ENCODE measurements around the gene PCMT1. TPM values are rescaled to one million over a fixed set of nuclear protein-coding genes. Genes with fewer than 3 reads are reported as not detected.
"Not testable (repeated sequence)": the region's sequence is repeated elsewhere in the genome, so short reads cannot be mapped to it uniquely, and the experiment has no call there.

The PCMT1 gene
- polyA plus RNA-seq, 1 donor, result 78.3 TPM

- Histone ChIP-seq H3K36me3 (ENCODE audit: control insufficient read depth, insufficient read depth, low read length) (peaks cover 17% of the 10 kb centered on the region), H3K27me3 (ENCODE audit: control insufficient read depth, insufficient read depth, low read length) (no peaks in the 10 kb centered on the region), H3K4me1 (ENCODE audit: control insufficient read depth, insufficient read depth, low read length) (peaks cover 7% of the 10 kb centered on the region), H3K4me3 (ENCODE audit: low read length) (peak within 1 kb of the TSS; percentile 60), H3K9me3 (ENCODE audit: control insufficient read depth, low read depth, low read length) (no peaks in the 10 kb centered on the region), H3K27ac (ENCODE audit: low read length) (peak within 1 kb of the TSS; percentile 45)
- 100% methylated on average over 1 of the region's 41 CpGs for WGBS (ENCODE audit: insufficient coverage, low lambda C conversion rate)
- DNase-seq, result peak; percentile 90 to 95
These were observed 3.2 kb upstream of the PCMT1 start, which contains the start of gene NUP43 for GRCh38 chr6:149746147-149746946. Gene NUP43, minus strand, starts transcription at chr6:149746529. Its CDS starts 34 bp downstream, at chr6:149746495.

DNA sequence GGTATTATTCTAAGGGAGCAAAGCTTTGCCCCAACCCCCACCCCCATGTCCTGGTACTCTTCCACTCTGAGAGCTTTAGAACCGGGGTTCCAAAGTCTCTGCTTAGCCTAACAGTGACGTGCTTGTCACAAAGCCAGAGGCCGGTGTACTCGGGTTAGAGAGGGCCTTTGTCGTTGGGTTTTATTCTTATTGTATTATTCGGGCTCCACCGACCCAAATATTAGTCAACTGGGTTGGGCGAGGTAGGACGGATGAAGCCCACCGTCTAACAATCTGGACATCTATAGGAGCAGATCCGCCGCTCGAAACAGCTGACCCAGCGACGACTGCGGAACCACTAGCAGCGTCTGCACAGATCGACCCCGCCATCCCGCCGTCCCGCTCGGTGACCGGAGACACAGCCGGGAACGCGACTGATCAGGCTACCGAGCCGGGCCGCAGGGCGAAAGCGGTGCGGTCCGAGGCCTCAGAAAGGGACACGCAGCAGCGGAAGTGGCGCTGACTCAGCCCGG, 403 bp upstream of the PCMT1 start:
- not testable (repeated sequence) for H3K9me3 ChIP-seq (ENCODE audit: control insufficient read depth, low read depth, low read length); H3K4me1 ChIP-seq (ENCODE audit: control insufficient read depth, insufficient read depth, low read length); H3K27me3 ChIP-seq (ENCODE audit: control insufficient read depth, insufficient read depth, low read length); H3K36me3 ChIP-seq (ENCODE audit: control insufficient read depth, insufficient read depth, low read length); DNase-seq
- no CpG with 5 or more reads among the region's 38 CpGs for WGBS (ENCODE audit: insufficient coverage, low lambda C conversion rate)
- Histone ChIP-seq H3K27ac (ENCODE audit: low read length) (peak overlapping the region; percentile 91), H3K4me3 (ENCODE audit: low read length) (peak overlapping the region; percentile 61)

- DNase-seq, result peak; percentile 51 to 75
- Histone ChIP-seq H3K4me1 (ENCODE audit: control insufficient read depth, insufficient read depth, low read length) (peaks cover 7% of the 10 kb centered on the region), H3K27ac (ENCODE audit: low read length) (peak overlapping the region; percentile 97), H3K36me3 (ENCODE audit: control insufficient read depth, insufficient read depth, low read length) (no peaks in the 10 kb centered on the region), H3K4me3 (ENCODE audit: low read length) (peak overlapping the region; percentile 95), H3K27me3 (ENCODE audit: control insufficient read depth, insufficient read depth, low read length) (no peaks in the 10 kb centered on the region), H3K9me3 (ENCODE audit: control insufficient read depth, low read depth, low read length) (no peaks in the 10 kb centered on the region)
- no CpG with 5 or more reads among the region's 25 CpGs for WGBS (ENCODE audit: insufficient coverage, low lambda C conversion rate)
These were observed 632 bp downstream of the PCMT1 start for GRCh38 chr6:149750136-149750609.

DNA sequence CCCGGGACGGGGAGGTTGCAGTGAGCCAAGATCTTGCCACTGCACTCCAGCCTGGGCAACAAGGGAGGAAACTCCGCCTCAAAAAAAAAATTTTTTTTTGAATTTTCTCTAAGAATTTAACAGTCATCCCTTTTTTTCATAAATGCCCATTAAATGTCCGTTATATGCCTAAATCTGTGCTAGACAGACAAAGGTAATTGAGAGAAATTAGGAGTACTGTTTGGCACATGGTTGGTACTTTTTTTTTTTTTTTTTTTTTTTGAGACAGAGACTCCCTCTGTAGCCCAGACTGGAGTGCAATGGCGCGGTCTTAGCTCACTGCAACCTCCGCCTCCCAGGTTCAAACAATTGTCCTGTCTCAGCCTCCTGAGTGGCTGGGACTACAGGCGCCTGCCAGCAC, 1.7 kb downstream of the PCMT1 start:
- Histone ChIP-seq H3K4me3 (ENCODE audit: low read length) (no peak overlapping the region), H3K36me3 (ENCODE audit: control insufficient read depth, insufficient read depth, low read length) (no peaks in the 10 kb centered on the region), H3K4me1 (ENCODE audit: control insufficient read depth, insufficient read depth, low read length) (peaks cover 12% of the 10 kb centered on the region)

DNA sequence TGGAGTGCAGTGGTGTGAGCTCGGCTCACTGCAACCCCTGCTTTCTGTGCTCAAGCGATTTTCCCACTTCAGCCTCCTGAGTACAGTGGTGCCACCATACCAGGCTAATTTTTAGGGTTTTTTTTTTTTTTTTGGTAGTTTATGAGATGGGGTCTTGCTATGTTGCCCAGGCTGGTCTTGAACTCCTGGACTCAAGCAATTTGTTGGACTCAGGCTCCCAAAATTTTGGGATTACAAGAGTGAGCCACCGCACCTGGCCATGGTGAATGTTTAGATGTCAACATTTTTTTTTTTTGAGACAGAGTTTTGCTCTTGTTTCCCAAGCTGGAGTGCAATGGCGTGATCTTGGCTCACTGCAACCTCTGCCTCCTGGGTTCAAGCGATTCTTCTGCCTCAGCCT, 2.4 kb downstream of the PCMT1 start:
- DNase-seq; H3K27ac ChIP-seq (ENCODE audit: low read length); H3K9me3 ChIP-seq (ENCODE audit: control insufficient read depth, low read depth, low read length); H3K27me3 ChIP-seq (ENCODE audit: control insufficient read depth, insufficient read depth, low read length); H3K36me3 ChIP-seq (ENCODE audit: control insufficient read depth, insufficient read depth, low read length); H3K4me3 ChIP-seq (ENCODE audit: low read length): not testable (repeated sequence)
- no CpG with 5 or more reads among the region's 5 CpGs for WGBS (ENCODE audit: insufficient coverage, low lambda C conversion rate)
- peaks cover 12% of the 10 kb centered on the region for H3K4me1 ChIP-seq (ENCODE audit: control insufficient read depth, insufficient read depth, low read length)

More for the DNA sequence above, 1.7 kb downstream of the PCMT1 start:
- WGBS (ENCODE audit: insufficient coverage, low lambda C conversion rate), result 83% methylated on average over 2 of the region's 8 CpGs
- Histone ChIP-seq H3K27ac (ENCODE audit: low read length) (no peak overlapping the region), H3K27me3 (ENCODE audit: control insufficient read depth, insufficient read depth, low read length) (no peaks in the 10 kb centered on the region), H3K9me3 (ENCODE audit: control insufficient read depth, low read depth, low read length) (no peaks in the 10 kb centered on the region)
- DNase-seq, result no peak

- no peaks in the 10 kb centered on the region for H3K36me3 ChIP-seq (ENCODE audit: control insufficient read depth, insufficient read depth, low read length)
- no peaks in the 10 kb centered on the region for H3K27me3 ChIP-seq (ENCODE audit: control insufficient read depth, insufficient read depth, low read length)
- no peak overlapping the region for H3K4me3 ChIP-seq (ENCODE audit: low read length)
- H3K4me1 ChIP-seq (ENCODE audit: control insufficient read depth, insufficient read depth, low read length), result peaks cover 12% of the 10 kb centered on the region
- WGBS (ENCODE audit: insufficient coverage, low lambda C conversion rate), result no CpG with 5 or more reads among the region's 4 CpGs
- no peak for DNase-seq
- no peaks in the 10 kb centered on the region for H3K9me3 ChIP-seq (ENCODE audit: control insufficient read depth, low read depth, low read length)
- no peak overlapping the region for H3K27ac ChIP-seq (ENCODE audit: low read length)
These were observed 3.2 kb downstream of the PCMT1 start for GRCh38 chr6:149752600-149753373.

DNA sequence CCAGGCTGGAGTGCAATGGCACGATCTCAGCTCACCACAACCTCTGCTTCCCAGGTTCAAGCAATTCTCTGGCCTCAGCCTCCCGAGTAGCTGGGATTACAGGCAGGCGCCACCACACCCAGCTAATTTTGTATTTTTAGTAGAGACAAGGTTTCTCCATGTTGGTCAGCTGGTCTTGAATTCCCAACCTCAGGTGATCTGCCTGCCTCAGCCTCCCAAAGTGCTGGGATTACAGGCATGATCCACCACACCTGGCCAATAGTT, 3.8 kb downstream of the PCMT1 start:
- not testable (repeated sequence) for H3K27me3 ChIP-seq (ENCODE audit: control insufficient read depth, insufficient read depth, low read length); H3K36me3 ChIP-seq (ENCODE audit: control insufficient read depth, insufficient read depth, low read length); H3K9me3 ChIP-seq (ENCODE audit: control insufficient read depth, low read depth, low read length); DNase-seq; H3K27ac ChIP-seq (ENCODE audit: low read length); H3K4me3 ChIP-seq (ENCODE audit: low read length)
- H3K4me1 ChIP-seq (ENCODE audit: control insufficient read depth, insufficient read depth, low read length), result peaks cover 12% of the 10 kb centered on the region
- WGBS (ENCODE audit: insufficient coverage, low lambda C conversion rate), result no CpG with 5 or more reads among the region's 3 CpGs

DNA sequence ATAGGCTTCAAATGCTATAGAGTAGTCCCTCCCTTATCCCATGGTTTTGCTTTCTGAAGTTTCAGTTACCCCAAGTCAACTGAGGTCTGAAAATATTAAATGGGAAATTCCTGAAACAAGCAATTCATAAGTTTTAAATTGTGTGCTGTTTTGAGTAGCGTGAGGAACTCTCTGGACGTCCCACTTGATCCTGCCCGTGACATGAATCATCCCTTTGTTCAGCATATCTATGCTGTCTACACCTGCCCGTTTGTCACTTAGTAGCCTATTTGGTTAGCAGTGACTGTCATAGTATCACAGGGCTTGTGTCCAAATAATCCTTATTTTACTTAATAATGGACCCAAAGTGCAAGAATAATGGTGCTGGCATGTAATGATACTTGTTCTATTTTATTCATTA, 5.0 kb downstream of the PCMT1 start:
- H3K4me3 ChIP-seq (ENCODE audit: low read length), result no peak overlapping the region
- DNase-seq, result no peak
- H3K27me3 ChIP-seq (ENCODE audit: control insufficient read depth, insufficient read depth, low read length), result no peaks in the 10 kb centered on the region
- peaks cover 9% of the 10 kb centered on the region for H3K4me1 ChIP-seq (ENCODE audit: control insufficient read depth, insufficient read depth, low read length)
- no peaks in the 10 kb centered on the region for H3K9me3 ChIP-seq (ENCODE audit: control insufficient read depth, low read depth, low read length)
- H3K36me3 ChIP-seq (ENCODE audit: control insufficient read depth, insufficient read depth, low read length), result no peaks in the 10 kb centered on the region
- H3K27ac ChIP-seq (ENCODE audit: low read length), result no peak overlapping the region
- no CpG with 5 or more reads among the region's 4 CpGs for WGBS (ENCODE audit: insufficient coverage, low lambda C conversion rate)

GRCh38 chr6:149755300-149756260, 6.0 kb downstream of the PCMT1 start:
- H3K4me1 ChIP-seq (ENCODE audit: control insufficient read depth, insufficient read depth, low read length), result peaks cover 9% of the 10 kb centered on the region
- no peaks in the 10 kb centered on the region for H3K27me3 ChIP-seq (ENCODE audit: control insufficient read depth, insufficient read depth, low read length)
- H3K9me3 ChIP-seq (ENCODE audit: control insufficient read depth, low read depth, low read length), result no peaks in the 10 kb centered on the region
- 100% methylated on average over 1 of the region's 9 CpGs for WGBS (ENCODE audit: insufficient coverage, low lambda C conversion rate)
- H3K36me3 ChIP-seq (ENCODE audit: control insufficient read depth, insufficient read depth, low read length), result peaks cover 3% of the 10 kb centered on the region
- H3K4me3 ChIP-seq (ENCODE audit: low read length), result no peak overlapping the region
- H3K27ac ChIP-seq (ENCODE audit: low read length), result peak overlapping the region; percentile 52
- DNase-seq, result peak; percentile 54 to 80

- Histone ChIP-seq H3K4me1 (ENCODE audit: control insufficient read depth, insufficient read depth, low read length) (peaks cover 5% of the 10 kb centered on the region), H3K27me3 (ENCODE audit: control insufficient read depth, insufficient read depth, low read length) (no peaks in the 10 kb centered on the region), H3K4me3 (ENCODE audit: low read length) (no peak overlapping the region), H3K9me3 (ENCODE audit: control insufficient read depth, low read depth, low read length) (no peaks in the 10 kb centered on the region), H3K36me3 (ENCODE audit: control insufficient read depth, insufficient read depth, low read length) (peaks cover 3% of the 10 kb centered on the region), H3K27ac (ENCODE audit: low read length) (peak overlapping the region; percentile 52)
- WGBS (ENCODE audit: insufficient coverage, low lambda C conversion rate), result no CpG with 5 or more reads among the region's 7 CpGs
- no peak for DNase-seq
These were observed 6.7 kb downstream of the PCMT1 start for GRCh38 chr6:149756261-149756636.
